ENCODE results near the gene IRAK3.

DNA sequence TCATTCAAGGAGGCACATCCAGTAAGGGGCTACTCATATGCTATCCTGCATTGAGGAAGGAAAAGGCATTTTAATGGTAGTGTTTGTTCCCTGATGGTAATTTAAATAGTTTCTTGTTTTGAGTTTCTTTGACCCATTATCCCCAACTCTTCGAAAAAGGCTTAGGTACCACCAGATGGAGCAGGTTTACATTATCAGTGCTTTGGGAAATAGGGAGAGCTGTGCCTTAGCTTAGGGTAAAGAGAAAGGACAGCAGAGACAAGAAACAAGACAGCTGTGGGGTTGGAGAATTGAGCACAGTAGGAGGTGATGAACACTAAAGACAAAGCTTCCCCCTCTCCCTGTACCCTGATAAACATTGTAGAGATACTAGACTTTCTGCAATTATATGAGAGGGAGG, 84.1 kb downstream of the IRAK3 start:
- no peak for TF ChIP-seq EZH2 (IDR thresholded peaks at IDR 0.05; ENCODE audit: insufficient read depth, poor library complexity, severe bottlenecking)
- no peak for TF ChIP-seq EZH2phosphoT487 (IDR thresholded peaks at IDR 0.05; ENCODE audit: insufficient read depth, low read depth)

Data from GM23248 (cell line).